Measurements from ENCODE around the gene DNAI1.
A peak's percentile ranks its signal among the peaks of the same experiment; 100 is the strongest.

DNAI1 gene

GRCh38 chr9:34554211-34555001 lies 95.8 kb downstream of the DNAI1 start:
- FAIRE-seq (no peak), DNase-seq (ENCODE audit: insufficient read length, low spot score) (no peak)
- TF ChIP-seq POLR2A (IDR thresholded peaks at IDR 0.05; ENCODE audit: low read depth, low read length) = no peak

- TF ChIP-seq POLR2A (IDR thresholded peaks at IDR 0.05; ENCODE audit: low read depth, low read length) = no peak
- no peak for DNase-seq (ENCODE audit: insufficient read length, low spot score)
- no peak for FAIRE-seq
Measured at GRCh38 chr9:34555002-34555348, 96.4 kb downstream of the DNAI1 start.

- TF ChIP-seq POLR2A (IDR thresholded peaks at IDR 0.05; ENCODE audit: low read depth, low read length) = no peak
- FAIRE-seq (no peak), DNase-seq (ENCODE audit: insufficient read length, low spot score) (no peak)
Measured at GRCh38 chr9:34555500-34555899, 96.9 kb downstream of the DNAI1 start.

DNA sequence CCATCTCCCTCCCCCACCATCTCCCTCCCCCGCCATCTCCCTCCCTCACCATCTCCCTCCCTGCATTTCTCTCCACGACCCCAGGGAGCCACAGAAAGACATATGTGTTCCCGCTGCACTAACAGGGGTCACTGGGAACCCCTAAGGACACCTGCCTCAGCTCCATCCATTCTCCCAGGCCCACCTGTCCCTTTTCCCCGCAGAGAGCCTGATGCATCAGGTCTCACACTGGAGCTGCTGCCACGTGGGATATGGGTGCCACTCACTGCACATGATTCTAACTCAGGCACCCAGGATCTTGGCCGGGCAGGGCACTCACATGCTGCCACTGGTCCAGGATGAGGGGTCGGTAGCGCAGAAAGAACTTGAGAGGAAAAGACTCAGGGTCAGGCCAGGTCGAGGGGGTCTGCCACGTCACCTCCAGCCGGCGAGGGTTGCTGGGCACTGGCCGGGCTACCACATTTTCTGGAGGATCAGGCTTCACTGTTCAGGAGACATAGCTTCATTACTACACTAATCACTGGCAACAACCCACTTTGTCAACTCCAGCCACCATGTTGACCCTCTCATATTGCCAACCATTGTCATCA lies 97.4 kb downstream of the DNAI1 start:
- FAIRE-seq (no peak), DNase-seq (ENCODE audit: insufficient read length, low spot score) (no peak)
- TF ChIP-seq POLR2A (IDR thresholded peaks at IDR 0.05; ENCODE audit: low read depth, low read length) = no peak

- FAIRE-seq (no peak), DNase-seq (ENCODE audit: insufficient read length, low spot score) (no peak)
- TF ChIP-seq POLR2A (IDR thresholded peaks at IDR 0.05; ENCODE audit: low read depth, low read length) = no peak
Measured at GRCh38 chr9:34556949-34557348, 98.3 kb downstream of the DNAI1 start.

DNA sequence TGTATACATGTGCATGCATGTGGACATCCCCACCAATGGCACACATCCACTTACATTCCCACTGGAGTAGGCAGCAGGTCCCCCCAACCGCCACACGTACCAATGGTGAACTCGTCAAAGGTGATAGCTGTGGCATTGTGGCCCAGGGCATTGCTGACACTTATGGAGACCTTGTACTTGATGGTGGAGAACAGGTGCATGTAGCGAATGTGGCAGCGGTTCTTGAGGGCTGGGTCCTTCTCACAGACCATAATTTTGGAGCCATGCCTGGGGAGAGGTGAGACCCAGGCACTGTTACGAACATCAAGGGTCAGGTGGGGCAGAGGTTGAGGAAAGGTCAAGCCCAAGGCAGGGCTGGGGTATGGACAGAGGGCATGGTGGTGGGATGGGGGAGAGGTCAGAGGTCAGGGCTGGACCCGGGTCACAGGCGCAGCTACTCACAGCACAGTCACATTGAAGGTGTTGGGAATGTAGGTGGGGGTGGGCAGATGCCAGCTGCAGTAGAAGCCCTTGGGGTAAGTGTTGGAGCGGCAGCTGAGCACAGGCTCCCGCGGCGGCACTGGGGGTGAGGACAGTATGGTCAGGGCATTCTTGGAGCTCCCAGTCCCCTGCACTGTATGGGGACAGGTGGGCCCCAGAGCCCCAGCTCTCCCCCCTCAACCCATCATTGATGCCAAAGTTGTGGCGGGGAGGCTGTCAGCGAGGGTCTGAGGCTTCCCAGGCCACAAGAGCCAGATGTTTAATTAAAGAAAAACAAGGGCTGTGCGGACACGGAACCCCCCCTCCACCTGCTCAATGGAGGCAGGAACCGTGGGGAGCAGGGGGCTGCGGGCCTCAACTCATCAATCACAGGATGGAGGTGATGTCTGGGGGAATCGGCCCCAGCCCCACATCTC lies 99.1 kb downstream of the DNAI1 start:
- TF ChIP-seq POLR2A (IDR thresholded peaks at IDR 0.05; ENCODE audit: low read depth, low read length) = no peak
- DNase-seq (ENCODE audit: insufficient read length, low spot score) = no peak
- no peak for FAIRE-seq

DNA sequence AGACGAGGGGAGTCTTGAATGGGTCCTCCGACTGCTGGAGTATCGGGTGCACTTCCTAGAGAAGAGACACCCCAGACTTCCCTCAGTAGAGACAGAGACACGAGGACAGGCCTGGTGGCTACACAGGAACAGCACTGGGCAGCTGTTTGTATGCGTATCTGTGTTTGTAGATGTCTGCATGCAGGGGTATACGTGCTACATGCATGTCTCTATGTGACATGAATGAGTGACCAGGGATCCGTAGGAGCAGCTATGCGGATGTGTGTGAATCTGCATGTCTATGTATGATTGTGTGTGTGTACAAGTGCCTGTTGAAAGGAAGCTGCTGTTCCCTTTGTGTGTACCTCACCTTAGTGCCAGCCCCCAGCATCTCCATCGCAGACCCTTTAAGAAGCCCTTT lies 99.8 kb downstream of the DNAI1 start:
- no peak for DNase-seq (ENCODE audit: insufficient read length, low spot score)
- no peak for TF ChIP-seq POLR2A (IDR thresholded peaks at IDR 0.05; ENCODE audit: low read depth, low read length)
- no peak for FAIRE-seq

- FAIRE-seq = no peak
- DNase-seq (ENCODE audit: insufficient read length, low spot score) = no peak
- no peak for TF ChIP-seq POLR2A (IDR thresholded peaks at IDR 0.05; ENCODE audit: low read depth, low read length)
Measured at GRCh38 chr9:34558919-34559623, 100.5 kb downstream of the DNAI1 start.

DNA sequence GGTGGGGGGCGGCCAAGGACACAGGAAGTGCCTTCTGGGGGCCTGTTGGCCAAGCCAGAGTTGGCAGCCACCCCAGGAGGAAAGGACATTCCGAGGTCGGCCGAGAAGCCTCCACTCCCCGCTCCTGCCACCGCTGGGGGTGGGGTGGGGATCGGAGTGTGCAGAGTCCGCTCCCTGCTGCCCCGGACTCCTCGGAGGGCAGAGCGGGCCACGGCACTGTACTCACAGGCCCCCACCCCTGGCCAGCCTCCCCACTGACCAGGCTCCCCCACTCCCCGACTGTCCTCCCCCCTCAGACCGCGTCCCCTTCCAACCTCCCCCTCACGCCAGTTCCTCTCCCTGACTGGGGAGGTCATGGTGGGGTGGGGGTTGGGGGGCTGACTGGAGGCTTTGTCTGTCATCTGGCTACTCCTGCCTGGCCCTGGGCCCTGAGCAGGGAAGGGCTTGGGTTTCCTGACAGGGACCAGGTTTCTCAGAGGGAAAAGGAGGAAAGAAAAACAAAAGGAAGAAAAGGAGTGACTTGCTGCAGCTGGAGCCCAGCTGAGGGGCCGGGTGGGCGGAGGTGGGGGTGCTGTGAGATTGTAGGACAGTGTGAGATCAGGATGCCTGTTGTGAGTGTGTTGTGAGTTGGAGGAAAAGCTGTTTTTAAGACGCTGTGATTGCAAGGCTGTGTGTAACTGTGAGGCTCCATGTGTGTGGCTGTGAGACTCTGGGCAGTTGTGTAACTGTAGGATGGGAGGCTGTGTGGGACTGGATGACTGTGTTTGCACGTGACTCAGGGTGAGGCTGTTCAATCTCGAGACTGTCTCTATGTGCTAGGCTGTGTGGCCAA lies 101.2 kb downstream of the DNAI1 start:
- no peak for FAIRE-seq
- TF ChIP-seq POLR2A (IDR thresholded peaks at IDR 0.05; ENCODE audit: low read depth, low read length) = no peak
- peak; percentile 47 for DNase-seq (ENCODE audit: insufficient read length, low spot score)

GRCh38 chr9:34560599-34561214 lies 102.1 kb downstream of the DNAI1 start:
- FAIRE-seq = no peak
- no peak for TF ChIP-seq POLR2A (IDR thresholded peaks at IDR 0.05; ENCODE audit: low read depth, low read length)
- no peak for DNase-seq (ENCODE audit: insufficient read length, low spot score)

DNA sequence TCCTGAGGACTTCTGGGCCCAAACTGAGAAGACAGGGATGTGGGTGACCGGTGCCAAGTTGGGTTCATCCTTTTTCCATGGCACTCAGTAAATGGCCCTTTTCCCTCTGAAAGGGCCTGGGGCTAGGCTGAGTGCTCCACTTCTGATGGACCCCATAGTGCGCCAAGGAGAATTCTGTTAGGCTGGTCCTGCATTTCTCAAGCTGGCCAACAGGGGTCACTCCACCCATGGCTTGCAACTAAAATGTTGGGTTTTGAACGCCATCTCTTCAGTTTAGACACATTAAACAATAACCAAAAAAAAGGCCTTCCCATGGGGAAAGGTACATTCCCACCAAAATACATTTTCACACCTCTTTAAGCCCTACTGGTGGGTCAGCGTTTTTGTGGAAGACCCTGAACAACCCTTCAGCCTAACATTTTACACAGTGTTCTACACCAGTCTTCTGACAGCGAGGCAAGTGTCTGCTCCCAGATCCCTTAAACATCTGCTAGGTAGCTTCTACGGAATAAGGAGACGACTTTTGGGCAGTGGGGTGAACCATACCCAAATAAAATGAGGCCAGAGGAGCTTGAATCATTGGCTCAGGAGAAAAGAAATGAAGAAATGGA lies 103.6 kb downstream of the DNAI1 start:
- FAIRE-seq (no peak), DNase-seq (ENCODE audit: insufficient read length, low spot score) (no peak)
- TF ChIP-seq POLR2A (IDR thresholded peaks at IDR 0.05; ENCODE audit: low read depth, low read length) = no peak

DNA sequence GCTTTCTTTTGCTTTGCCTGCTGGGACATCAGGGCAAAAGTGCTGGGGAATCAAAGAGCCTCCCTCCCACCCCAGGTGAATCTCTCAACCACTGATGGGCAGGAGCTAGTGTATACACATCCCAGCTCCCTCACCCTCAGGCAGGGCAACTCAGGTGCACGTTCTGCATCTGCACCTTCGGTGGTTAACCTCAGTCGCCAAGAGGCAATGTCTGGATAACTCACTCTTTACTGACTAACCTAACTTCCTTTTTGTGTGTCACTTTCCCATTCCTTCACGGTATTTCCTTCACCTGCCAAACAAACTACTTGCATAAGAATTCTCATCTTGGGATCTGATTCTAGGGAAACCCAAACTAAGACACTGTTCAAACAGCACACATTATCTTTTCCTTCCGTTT lies 104.7 kb downstream of the DNAI1 start:
- TF ChIP-seq POLR2A (IDR thresholded peaks at IDR 0.05; ENCODE audit: low read depth, low read length) = no peak
- DNase-seq (ENCODE audit: insufficient read length, low spot score) = no peak
- FAIRE-seq = no peak

All from H54 (cell line).